ENCODE measurements around the gene STAT1.

The STAT1 gene

DNA sequence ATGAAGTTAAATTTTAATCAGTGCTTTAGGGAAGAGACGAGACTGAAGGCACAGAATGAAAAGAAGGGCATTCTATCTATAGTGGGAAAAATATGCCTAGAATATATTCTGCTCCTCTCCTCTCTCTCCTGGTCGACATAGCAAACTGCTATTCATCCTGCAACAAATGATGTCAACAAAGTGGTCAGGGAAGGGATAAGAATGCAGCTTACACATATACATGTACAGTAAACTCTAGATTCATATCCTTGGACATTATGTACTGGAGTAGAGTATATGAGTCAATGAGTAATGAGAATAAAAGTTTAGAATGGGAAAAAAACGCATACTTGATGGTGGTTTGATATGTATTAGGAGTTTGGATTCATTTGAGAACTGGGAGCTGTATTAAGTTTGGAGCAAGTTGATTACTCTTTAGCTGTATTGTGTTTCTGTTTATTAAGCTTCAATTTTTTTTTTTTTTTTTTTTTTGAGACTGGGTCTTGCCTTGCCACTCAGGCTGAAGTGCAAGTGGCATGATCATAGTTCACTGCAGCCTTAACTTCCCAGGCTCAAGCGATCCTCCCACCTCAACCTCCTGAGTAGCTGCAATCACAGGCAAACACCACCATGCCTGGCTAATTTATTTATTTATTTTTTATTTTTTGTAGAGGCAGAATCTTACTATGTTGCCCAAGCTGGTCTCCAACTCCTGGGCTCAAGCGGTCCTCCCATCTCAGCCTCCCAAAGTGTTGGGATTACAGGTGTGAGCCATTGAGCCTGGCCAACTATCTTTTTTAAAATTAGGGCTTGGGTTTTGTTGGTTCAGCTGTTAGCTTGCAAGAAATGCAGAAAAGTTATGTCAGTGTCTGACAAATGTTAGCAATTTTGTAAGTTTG lies 53.8 kb downstream of the STAT1 start:
- no peak for DNase-seq (ENCODE audit: low read depth, low spot score)
- no peak overlapping the region for H3K27ac ChIP-seq

DNA sequence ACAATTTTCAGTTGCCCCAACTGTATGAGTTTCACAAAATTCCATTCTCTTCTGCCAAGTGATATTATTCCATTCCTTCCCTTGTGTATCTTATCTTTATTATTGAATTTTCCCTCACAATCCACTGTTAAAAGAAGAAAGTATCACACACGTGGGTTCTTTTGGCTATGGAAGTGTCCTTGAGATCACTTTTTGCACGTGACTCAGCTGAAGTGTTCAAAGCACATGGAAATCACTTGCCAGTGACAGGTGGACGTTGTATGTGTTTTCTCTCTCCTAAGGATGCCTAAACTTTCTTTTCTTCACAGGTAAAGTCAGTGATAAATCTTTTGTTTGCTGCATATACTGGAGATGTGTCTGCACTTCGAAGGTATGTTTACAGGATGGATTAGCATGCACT lies 60.7 kb downstream of the STAT1 start:
- DNase-seq (ENCODE audit: low read depth, low spot score), result no peak
- no peak overlapping the region for H3K27ac ChIP-seq
- no peak overlapping the region for H3K4me3 ChIP-seq
- no peak overlapping the region for H3K9ac ChIP-seq (ENCODE audit: insufficient read length)
- TF ChIP-seq POLR2AphosphoS5 (IDR thresholded peaks at IDR 0.05; ENCODE audit: borderline replicate concordance, low read depth, low read length) (no peak), EZH2 (IDR thresholded peaks at IDR 0.05) (no peak), FOXP2 (optimal IDR thresholded peaks at IDR 0.05; ENCODE audit: control extremely low read depth, extremely low read length, insufficient read depth) (no peak)
- H3K36me3 ChIP-seq (ENCODE audit: insufficient read depth, low read length), result no peaks in the 10 kb centered on the region
- H3K9me3 ChIP-seq (ENCODE audit: low read depth, low read length), result no peaks in the 10 kb centered on the region

More for the DNA sequence above, 53.8 kb downstream of the STAT1 start:
- no peak for TF ChIP-seq EZH2 (IDR thresholded peaks at IDR 0.05)
- no peak for TF ChIP-seq FOXP2 (optimal IDR thresholded peaks at IDR 0.05; ENCODE audit: control extremely low read depth, extremely low read length, insufficient read depth)
- no peak for TF ChIP-seq POLR2AphosphoS5 (IDR thresholded peaks at IDR 0.05; ENCODE audit: borderline replicate concordance, low read depth, low read length)
- no peaks in the 10 kb centered on the region for H3K9me3 ChIP-seq (ENCODE audit: low read depth, low read length)
- no peak overlapping the region for H3K4me3 ChIP-seq
- H3K36me3 ChIP-seq (ENCODE audit: insufficient read depth, low read length), result peaks cover 23% of the 10 kb centered on the region
- H3K9ac ChIP-seq (ENCODE audit: insufficient read length), result no peak overlapping the region

DNA sequence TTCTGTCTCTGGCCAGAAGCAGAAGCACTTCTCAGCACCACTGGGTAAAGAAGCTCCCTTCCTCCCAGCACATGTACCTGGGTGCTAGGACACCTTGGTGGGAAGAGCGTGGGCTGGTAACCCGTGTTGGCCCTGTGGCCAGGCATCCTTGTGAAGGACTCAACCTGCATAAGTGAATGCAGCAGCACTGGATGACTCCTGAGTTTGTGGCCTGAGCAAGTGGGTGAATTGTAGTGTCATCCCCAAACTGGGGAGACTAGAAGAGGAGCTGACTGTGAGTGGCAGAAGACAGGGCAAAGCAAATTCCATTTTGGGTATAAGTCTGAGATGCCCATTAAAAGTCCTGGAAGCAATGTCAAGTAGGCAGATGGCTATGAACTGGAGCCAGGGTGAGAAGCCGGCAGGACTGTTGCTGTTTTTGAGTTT lies 63.4 kb downstream of the STAT1 start:
- DNase-seq (ENCODE audit: low read depth, low spot score), result no peak
- Histone ChIP-seq H3K27ac (no peak overlapping the region), H3K36me3 (ENCODE audit: insufficient read depth, low read length) (no peaks in the 10 kb centered on the region), H3K9ac (ENCODE audit: insufficient read length) (no peak overlapping the region), H3K9me3 (ENCODE audit: low read depth, low read length) (no peaks in the 10 kb centered on the region), H3K4me3 (no peak overlapping the region)
- TF ChIP-seq POLR2AphosphoS5 (IDR thresholded peaks at IDR 0.05; ENCODE audit: borderline replicate concordance, low read depth, low read length) (no peak), FOXP2 (optimal IDR thresholded peaks at IDR 0.05; ENCODE audit: control extremely low read depth, extremely low read length, insufficient read depth) (no peak), EZH2 (IDR thresholded peaks at IDR 0.05) (no peak)

DNA sequence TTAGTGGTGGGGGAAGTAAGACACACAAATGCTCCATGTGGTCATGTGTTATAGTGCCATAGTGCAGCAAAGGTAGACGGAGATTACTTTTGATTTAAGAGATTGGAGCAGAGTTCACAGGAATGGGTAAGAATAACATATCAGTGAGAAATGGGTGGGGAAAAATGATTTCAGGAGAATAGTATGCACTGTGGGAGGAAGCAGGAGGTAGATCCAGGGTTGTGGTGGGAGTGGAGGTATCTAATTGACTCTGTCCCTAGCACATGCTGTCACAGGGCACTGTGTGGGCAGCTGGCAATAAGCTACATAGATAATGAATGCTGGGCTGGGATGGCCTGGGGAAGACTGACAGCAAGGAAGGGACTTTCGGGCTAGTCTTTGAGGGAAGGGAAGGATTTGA lies 65.3 kb downstream of the STAT1 start:
- H3K9ac ChIP-seq (ENCODE audit: insufficient read length), result no peak overlapping the region
- no peak overlapping the region for H3K4me3 ChIP-seq
- DNase-seq (ENCODE audit: low read depth, low spot score), result no peak
- H3K9me3 ChIP-seq (ENCODE audit: low read depth, low read length), result no peaks in the 10 kb centered on the region
- no peaks in the 10 kb centered on the region for H3K36me3 ChIP-seq (ENCODE audit: insufficient read depth, low read length)
- TF ChIP-seq EZH2 (IDR thresholded peaks at IDR 0.05), result no peak
- no peak for TF ChIP-seq FOXP2 (optimal IDR thresholded peaks at IDR 0.05; ENCODE audit: control extremely low read depth, extremely low read length, insufficient read depth)
- TF ChIP-seq POLR2AphosphoS5 (IDR thresholded peaks at IDR 0.05; ENCODE audit: borderline replicate concordance, low read depth, low read length), result no peak
- H3K27ac ChIP-seq, result no peak overlapping the region

DNA sequence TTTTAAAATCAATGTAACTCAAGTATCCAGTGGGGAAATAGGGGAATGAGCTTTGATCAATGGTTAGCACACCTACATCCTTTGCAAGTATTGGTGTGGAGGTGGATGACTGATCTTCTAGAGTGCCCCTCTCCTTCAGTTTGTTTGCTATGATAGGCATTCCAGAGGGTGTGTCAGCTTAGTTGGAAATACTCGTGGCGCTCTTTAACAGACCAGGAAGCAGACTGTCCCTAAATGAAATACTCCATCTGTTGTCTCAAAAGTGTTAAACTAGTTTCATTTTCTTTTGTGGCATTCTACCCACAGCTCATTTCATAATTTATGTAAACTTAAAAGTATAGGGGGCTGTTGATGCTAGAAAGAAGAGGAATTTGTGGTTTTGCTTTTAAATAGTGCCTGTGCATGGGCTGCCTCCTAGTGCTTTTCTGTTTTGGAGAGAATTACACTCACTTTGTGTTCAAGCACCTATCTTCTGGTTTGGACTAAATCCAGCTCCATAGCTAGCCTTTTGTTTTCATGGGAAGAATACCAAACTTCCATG lies 66.2 kb downstream of the STAT1 start:
- Histone ChIP-seq H3K27ac (no peak overlapping the region), H3K36me3 (ENCODE audit: insufficient read depth, low read length) (no peaks in the 10 kb centered on the region), H3K4me3 (peak overlapping the region; percentile 5; the same call in 1 of the 2 replicates), H3K9ac (ENCODE audit: insufficient read length) (no peak overlapping the region), H3K9me3 (ENCODE audit: low read depth, low read length) (no peaks in the 10 kb centered on the region)
- DNase-seq (ENCODE audit: low read depth, low spot score), result no peak
- no peak for TF ChIP-seq FOXP2 (optimal IDR thresholded peaks at IDR 0.05; ENCODE audit: control extremely low read depth, extremely low read length, insufficient read depth)
- no peak for TF ChIP-seq EZH2 (IDR thresholded peaks at IDR 0.05)
- no peak for TF ChIP-seq POLR2AphosphoS5 (IDR thresholded peaks at IDR 0.05; ENCODE audit: borderline replicate concordance, low read depth, low read length)

DNA sequence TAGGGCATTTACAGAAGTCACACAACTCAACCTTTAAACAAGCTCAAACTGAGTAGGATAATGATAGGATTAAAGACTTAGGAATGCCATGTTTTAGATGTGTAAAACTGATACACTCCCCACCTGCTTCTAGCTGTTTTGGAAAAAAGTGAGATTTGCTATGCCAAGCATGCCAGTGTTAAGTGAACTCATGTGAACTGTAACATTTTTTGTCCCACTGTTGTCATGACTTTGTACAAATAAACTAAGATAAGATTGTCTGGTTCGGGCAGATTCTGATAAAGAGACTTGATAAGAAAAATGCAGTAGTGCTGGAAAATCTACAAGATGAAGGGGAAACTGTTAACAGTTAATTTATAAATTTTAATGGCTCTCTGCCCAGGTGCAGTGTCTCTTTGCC lies 66.8 kb downstream of the STAT1 start:
- Histone ChIP-seq H3K36me3 (ENCODE audit: insufficient read depth, low read length) (no peaks in the 10 kb centered on the region), H3K9ac (ENCODE audit: insufficient read length) (no peak overlapping the region), H3K27ac (no peak overlapping the region), H3K9me3 (ENCODE audit: low read depth, low read length) (no peaks in the 10 kb centered on the region), H3K4me3 (0 out of 2 replicates have a peak overlapping the region, but pooled peaks have one; percentile 5)
- no peak for DNase-seq (ENCODE audit: low read depth, low spot score)
- TF ChIP-seq EZH2 (IDR thresholded peaks at IDR 0.05) (no peak), FOXP2 (optimal IDR thresholded peaks at IDR 0.05; ENCODE audit: control extremely low read depth, extremely low read length, insufficient read depth) (no peak), POLR2AphosphoS5 (IDR thresholded peaks at IDR 0.05; ENCODE audit: borderline replicate concordance, low read depth, low read length) (no peak)

DNA sequence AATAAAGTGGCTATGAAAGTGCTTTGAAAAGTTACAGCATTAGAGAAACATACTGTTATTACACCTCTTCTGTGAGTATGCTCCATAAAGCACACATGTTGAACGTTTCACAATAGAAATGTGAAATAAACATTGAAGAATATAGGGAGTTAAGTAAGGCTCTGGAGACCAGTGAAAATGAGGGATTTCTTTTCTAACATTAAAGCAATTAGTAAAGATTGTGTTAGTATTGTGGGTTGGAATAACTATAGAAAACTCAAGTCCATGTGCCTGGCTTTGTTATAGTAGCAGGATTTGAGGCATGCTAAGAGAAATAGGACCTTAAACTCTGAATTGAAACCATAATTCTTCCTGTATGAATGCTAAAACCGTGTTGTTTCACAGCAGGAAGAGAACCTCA lies 70.3 kb downstream of the STAT1 start:
- no peak overlapping the region for H3K27ac ChIP-seq
- H3K9me3 ChIP-seq (ENCODE audit: low read depth, low read length), result no peaks in the 10 kb centered on the region
- no peak overlapping the region for H3K9ac ChIP-seq (ENCODE audit: insufficient read length)
- TF ChIP-seq POLR2AphosphoS5 (IDR thresholded peaks at IDR 0.05; ENCODE audit: borderline replicate concordance, low read depth, low read length), result no peak
- TF ChIP-seq EZH2 (IDR thresholded peaks at IDR 0.05), result no peak
- no peak for TF ChIP-seq FOXP2 (optimal IDR thresholded peaks at IDR 0.05; ENCODE audit: control extremely low read depth, extremely low read length, insufficient read depth)
- no peak for DNase-seq (ENCODE audit: low read depth, low spot score)
- no peak overlapping the region for H3K4me3 ChIP-seq
- H3K36me3 ChIP-seq (ENCODE audit: insufficient read depth, low read length), result no peaks in the 10 kb centered on the region

DNA sequence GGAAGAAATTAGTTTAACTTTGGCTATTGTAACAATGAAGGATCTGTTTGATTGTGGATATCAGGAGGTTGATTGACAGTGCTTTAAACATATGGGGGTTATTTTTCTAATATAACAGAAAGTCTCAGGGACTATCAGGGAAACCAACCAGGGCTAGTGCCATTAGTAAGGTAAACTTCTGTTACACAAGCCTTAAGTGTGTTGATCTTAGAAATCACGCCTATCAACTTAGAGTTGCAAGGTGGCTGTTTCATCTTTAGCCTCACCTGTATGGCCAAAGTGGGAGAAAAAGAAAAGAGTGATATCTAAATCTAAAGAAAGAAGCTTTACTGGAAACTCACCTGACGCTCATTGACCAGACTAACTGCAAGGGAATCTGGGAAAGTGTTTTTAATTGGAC lies 71.3 kb downstream of the STAT1 start:
- Histone ChIP-seq H3K36me3 (ENCODE audit: insufficient read depth, low read length) (no peaks in the 10 kb centered on the region), H3K9me3 (ENCODE audit: low read depth, low read length) (no peaks in the 10 kb centered on the region), H3K4me3 (no peak overlapping the region), H3K9ac (ENCODE audit: insufficient read length) (no peak overlapping the region), H3K27ac (no peak overlapping the region)
- no peak for TF ChIP-seq EZH2 (IDR thresholded peaks at IDR 0.05)
- TF ChIP-seq POLR2AphosphoS5 (IDR thresholded peaks at IDR 0.05; ENCODE audit: borderline replicate concordance, low read depth, low read length), result no peak
- no peak for TF ChIP-seq FOXP2 (optimal IDR thresholded peaks at IDR 0.05; ENCODE audit: control extremely low read depth, extremely low read length, insufficient read depth)
- no peak for DNase-seq (ENCODE audit: low read depth, low spot score)
